Parathyroid adenoma (tissue), 2 donors: ENCODE measurements around the gene CALCB.

ENCODE experiments used
- H2AFZ ChIP-seq: fragments of 300-600 bp; sonication (generic); one replicate; pipeline ENCODE4 v1.7.0; 2017; ENCODE audit warnings: antibody characterized with exemption, mild to moderate bottlenecking
- H3K27ac ChIP-seq: fragments of 300-600 bp; sonication (generic); one replicate; pipeline ENCODE4 v1.7.0; 2017
- H3K27me3 ChIP-seq: fragments of 300-600 bp; sonication (generic); one replicate; pipeline ENCODE4 v1.7.0; 2017; ENCODE audit warnings: low read length; ENCODE audit not compliant: control insufficient read depth, insufficient read depth
- H3K36me3 ChIP-seq: fragments of 300-600 bp; sonication (generic); one replicate; pipeline ENCODE4 v1.7.0; 2017; ENCODE audit warnings: low read length; ENCODE audit not compliant: control insufficient read depth, insufficient read depth
- H3K4me1 ChIP-seq: fragments of 300-600 bp; sonication (generic); one replicate; pipeline ENCODE4 v1.7.0; 2017; ENCODE audit warnings: control low read depth
- H3K4me2 ChIP-seq: fragments of 300-600 bp; sonication (generic); one replicate; pipeline ENCODE4 v1.7.0; 2017; ENCODE audit warnings: low read length
- H3K4me3 ChIP-seq: fragments of 300-600 bp; sonication (generic); one replicate; pipeline ENCODE4 v1.7.0; 2017; ENCODE audit warnings: low read depth, low read length
- H3K79me2 ChIP-seq: fragments of 300-600 bp; sonication (generic); one replicate; pipeline ENCODE4 v1.7.0; 2017; ENCODE audit warnings: control low read depth
- H3K9ac ChIP-seq: fragments of 300-600 bp; sonication (generic); one replicate; pipeline ENCODE4 v1.7.0; 2017; ENCODE audit warnings: mild to moderate bottlenecking
- H3K9me3 ChIP-seq: fragments of 300-600 bp; sonication (generic); one replicate; pipeline ENCODE4 v1.7.0; 2017; ENCODE audit warnings: low read length; ENCODE audit not compliant: control insufficient read depth
- TF ChIP-seq, protein P1 (sequence below): fragments of 300-600 bp; sonication (generic); IDR thresholded peaks from one replicate; pipeline ENCODE4 v1.7.0; 2017; ENCODE audit warnings: antibody characterized with exemption, mild to moderate bottlenecking
- donor health status: primary hyperparathyroidism.

CALCB gene

DNA sequence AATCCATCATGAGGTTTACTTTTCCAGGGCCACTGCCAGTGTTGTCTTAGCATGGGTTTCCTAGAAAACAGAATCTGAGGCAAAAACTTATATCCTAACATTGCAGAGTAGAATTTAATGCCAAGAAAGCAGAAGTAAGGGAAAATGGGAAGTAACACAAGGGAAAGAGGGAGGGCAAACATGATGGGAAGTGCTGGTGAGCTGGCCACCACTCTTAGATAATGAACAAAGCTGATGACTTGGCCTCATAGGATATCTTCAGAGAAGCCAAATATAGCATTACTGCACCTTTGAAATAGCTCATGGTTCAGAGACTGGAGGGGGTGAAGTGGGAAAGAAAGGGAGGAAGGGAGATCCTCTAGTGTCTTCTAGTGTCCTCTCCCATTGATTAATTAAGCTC, 24.8 kb upstream of the CALCB start:
- Histone ChIP-seq H3K27me3 (no peaks in the 10 kb centered on the region), H3K4me1 (no peaks in the 10 kb centered on the region), H3K9me3 (no peaks in the 10 kb centered on the region), H3K4me2 (no peak overlapping the region), H3K79me2 (no peaks in the 10 kb centered on the region), H2AFZ (no peak overlapping the region), H3K36me3 (no peaks in the 10 kb centered on the region), H3K9ac (no peak overlapping the region), H3K4me3 (no peak overlapping the region), H3K27ac (no peak overlapping the region)
- TF ChIP-seq, protein P1, sequence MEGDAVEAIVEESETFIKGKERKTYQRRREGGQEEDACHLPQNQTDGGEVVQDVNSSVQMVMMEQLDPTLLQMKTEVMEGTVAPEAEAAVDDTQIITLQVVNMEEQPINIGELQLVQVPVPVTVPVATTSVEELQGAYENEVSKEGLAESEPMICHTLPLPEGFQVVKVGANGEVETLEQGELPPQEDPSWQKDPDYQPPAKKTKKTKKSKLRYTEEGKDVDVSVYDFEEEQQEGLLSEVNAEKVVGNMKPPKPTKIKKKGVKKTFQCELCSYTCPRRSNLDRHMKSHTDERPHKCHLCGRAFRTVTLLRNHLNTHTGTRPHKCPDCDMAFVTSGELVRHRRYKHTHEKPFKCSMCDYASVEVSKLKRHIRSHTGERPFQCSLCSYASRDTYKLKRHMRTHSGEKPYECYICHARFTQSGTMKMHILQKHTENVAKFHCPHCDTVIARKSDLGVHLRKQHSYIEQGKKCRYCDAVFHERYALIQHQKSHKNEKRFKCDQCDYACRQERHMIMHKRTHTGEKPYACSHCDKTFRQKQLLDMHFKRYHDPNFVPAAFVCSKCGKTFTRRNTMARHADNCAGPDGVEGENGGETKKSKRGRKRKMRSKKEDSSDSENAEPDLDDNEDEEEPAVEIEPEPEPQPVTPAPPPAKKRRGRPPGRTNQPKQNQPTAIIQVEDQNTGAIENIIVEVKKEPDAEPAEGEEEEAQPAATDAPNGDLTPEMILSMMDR, result no peak

- no peak overlapping the region for H3K9ac ChIP-seq
- H3K27me3 ChIP-seq, result no peaks in the 10 kb centered on the region
- H3K27ac ChIP-seq, result no peak overlapping the region
- no peak overlapping the region for H2AFZ ChIP-seq
- H3K79me2 ChIP-seq, result no peaks in the 10 kb centered on the region
- no peaks in the 10 kb centered on the region for H3K9me3 ChIP-seq
- TF ChIP-seq, protein P1, result no peak
- H3K4me3 ChIP-seq, result no peak overlapping the region
- no peaks in the 10 kb centered on the region for H3K4me1 ChIP-seq
- no peak overlapping the region for H3K4me2 ChIP-seq
- H3K36me3 ChIP-seq, result no peaks in the 10 kb centered on the region
Observed at GRCh38 chr11:15053191-15053685, 20.2 kb upstream of the CALCB start.

- Histone ChIP-seq H3K79me2 (no peaks in the 10 kb centered on the region), H3K36me3 (no peaks in the 10 kb centered on the region), H3K4me3 (no peak overlapping the region), H3K9me3 (no peaks in the 10 kb centered on the region), H3K27ac (no peak overlapping the region), H3K4me1 (no peaks in the 10 kb centered on the region), H3K9ac (no peak overlapping the region), H3K27me3 (no peaks in the 10 kb centered on the region), H2AFZ (no peak overlapping the region), H3K4me2 (no peak overlapping the region)
- TF ChIP-seq, protein P1, result no peak
Observed at GRCh38 chr11:15055620-15056356, 17.6 kb upstream of the CALCB start.

DNA sequence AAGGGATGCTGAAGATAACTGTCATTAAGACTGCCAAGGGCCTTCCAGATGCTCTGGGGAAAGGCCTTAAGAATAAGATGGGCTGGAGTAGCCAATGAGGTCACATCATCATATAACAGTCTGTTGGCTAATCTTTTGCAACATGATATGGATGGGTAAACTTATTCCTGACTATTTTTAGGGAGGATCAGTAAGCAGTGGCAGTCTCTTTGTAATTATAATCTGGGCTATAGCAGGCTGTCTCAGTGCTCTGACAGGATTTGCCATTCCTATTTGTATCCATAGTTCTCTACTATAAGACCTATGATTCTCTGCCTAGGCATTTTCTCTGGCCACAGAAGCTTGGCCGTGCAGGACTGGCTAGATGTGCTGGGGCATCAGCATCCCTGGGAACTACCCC, 16.1 kb upstream of the CALCB start:
- H3K4me1 ChIP-seq, result no peaks in the 10 kb centered on the region
- no peaks in the 10 kb centered on the region for H3K36me3 ChIP-seq
- TF ChIP-seq, protein P1, result no peak

More for the DNA sequence above, 16.1 kb upstream of the CALCB start:
- Histone ChIP-seq H3K27me3 (no peaks in the 10 kb centered on the region), H3K79me2 (no peaks in the 10 kb centered on the region), H3K4me3 (no peak overlapping the region), H3K9ac (no peak overlapping the region), H3K9me3 (no peaks in the 10 kb centered on the region), H3K27ac (no peak overlapping the region), H2AFZ (no peak overlapping the region), H3K4me2 (no peak overlapping the region)
